Brain microvascular endothelial cell (primary cell): ENCODE measurements around the gene B4GALNT3.

Experiments
- DNase-seq: peaks from one replicate; pipeline ENCODE4 v3.0.0-alpha.2; 2020
- H3K27ac ChIP-seq: fragments of 250-450 bp; sonication (Bioruptor Pico); 2 replicates; pipeline ENCODE4 v1.5.1; 2020; ENCODE audit warnings: mild to moderate bottlenecking, moderate library complexity
- H3K27me3 ChIP-seq: fragments of 250-450 bp; sonication (Bioruptor Pico); replicated peaks from 2 replicates; pipeline ENCODE4 v1.5.1; 2020; ENCODE audit warnings: mild to moderate bottlenecking
- H3K36me3 ChIP-seq: fragments of 250-450 bp; sonication (Bioruptor Pico); replicated peaks from 2 replicates; pipeline ENCODE4 v1.5.1; 2020; ENCODE audit warnings: mild to moderate bottlenecking
- H3K4me3 ChIP-seq: 2 replicates; pipeline ENCODE4 v1.5.1; 2011; ENCODE audit warnings: low read depth, mild to moderate bottlenecking, control low read depth, low read length, moderate library complexity
- in situ Hi-C: cut with HindIII; loops from 2 replicates; pipeline ENCODE4 v1.10.0; 2017; ENCODE audit warnings: low sequenced_read_pairs, low pct_ligation_motif_present
- TF ChIP-seq, protein P1 (sequence below): IDR thresholded peaks from 2 replicates; pipeline ENCODE4 v1.5.1; 2011; ENCODE audit warnings: low read depth, mild to moderate bottlenecking, moderate library complexity, low read length, control low read depth, inconsistent platforms; ENCODE audit errors: missing control alignments

B4GALNT3 gene

DNA sequence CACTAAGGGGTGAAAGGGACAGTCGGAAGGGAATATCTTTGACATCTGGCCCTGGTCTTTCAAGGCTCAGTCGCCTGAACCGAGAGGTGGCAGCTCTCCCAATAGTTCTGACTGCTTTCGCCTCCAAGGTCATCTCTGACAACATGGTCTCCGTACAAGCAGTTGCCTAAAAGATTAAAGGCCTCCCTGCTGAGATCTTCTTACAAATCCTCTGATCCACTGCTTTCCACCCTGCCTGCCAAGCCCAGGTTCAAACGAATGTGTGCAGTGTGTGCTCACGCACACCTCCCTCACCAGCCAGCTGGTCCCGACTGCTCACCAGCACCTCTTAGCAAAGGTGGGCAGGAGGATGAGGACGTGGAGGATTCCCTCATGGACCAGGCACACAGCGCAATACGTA, 10.4 kb downstream of the B4GALNT3 start:
- Histone ChIP-seq H3K4me3 (no peak overlapping the region), H3K36me3 (no peaks in the 10 kb centered on the region), H3K27ac (no peak overlapping the region), H3K27me3 (peaks cover 2% of the 10 kb centered on the region)
- no peak for DNase-seq
- in situ Hi-C loops = no loop called here
- TF ChIP-seq, protein P1, sequence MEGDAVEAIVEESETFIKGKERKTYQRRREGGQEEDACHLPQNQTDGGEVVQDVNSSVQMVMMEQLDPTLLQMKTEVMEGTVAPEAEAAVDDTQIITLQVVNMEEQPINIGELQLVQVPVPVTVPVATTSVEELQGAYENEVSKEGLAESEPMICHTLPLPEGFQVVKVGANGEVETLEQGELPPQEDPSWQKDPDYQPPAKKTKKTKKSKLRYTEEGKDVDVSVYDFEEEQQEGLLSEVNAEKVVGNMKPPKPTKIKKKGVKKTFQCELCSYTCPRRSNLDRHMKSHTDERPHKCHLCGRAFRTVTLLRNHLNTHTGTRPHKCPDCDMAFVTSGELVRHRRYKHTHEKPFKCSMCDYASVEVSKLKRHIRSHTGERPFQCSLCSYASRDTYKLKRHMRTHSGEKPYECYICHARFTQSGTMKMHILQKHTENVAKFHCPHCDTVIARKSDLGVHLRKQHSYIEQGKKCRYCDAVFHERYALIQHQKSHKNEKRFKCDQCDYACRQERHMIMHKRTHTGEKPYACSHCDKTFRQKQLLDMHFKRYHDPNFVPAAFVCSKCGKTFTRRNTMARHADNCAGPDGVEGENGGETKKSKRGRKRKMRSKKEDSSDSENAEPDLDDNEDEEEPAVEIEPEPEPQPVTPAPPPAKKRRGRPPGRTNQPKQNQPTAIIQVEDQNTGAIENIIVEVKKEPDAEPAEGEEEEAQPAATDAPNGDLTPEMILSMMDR = no peak

DNA sequence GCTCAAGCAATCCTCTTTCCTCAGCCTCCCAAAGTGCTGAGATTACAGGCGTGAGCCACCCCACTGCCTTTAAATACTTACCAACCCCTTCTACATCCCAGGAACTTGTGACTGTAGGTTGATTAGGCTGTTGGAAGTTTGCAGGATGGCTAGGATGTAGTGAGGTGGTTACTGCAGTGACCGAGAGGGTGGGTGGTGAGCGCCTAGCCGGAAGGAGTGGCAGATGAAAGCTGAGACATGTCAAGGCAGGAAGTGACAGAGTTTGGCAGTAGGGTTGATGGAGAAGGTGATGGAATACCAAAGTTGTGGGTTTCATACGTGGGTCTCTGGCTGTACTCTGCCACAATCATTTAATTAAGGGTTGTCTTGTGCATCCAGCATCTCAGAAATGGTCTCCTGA, 13.5 kb downstream of the B4GALNT3 start:
- TF ChIP-seq, protein P1 = no peak
- Histone ChIP-seq H3K4me3 (no peak overlapping the region), H3K27me3 (peaks cover 7% of the 10 kb centered on the region), H3K27ac (no peak overlapping the region), H3K36me3 (no peaks in the 10 kb centered on the region)
- in situ Hi-C loops = no loop called here
- DNase-seq = no peak

DNA sequence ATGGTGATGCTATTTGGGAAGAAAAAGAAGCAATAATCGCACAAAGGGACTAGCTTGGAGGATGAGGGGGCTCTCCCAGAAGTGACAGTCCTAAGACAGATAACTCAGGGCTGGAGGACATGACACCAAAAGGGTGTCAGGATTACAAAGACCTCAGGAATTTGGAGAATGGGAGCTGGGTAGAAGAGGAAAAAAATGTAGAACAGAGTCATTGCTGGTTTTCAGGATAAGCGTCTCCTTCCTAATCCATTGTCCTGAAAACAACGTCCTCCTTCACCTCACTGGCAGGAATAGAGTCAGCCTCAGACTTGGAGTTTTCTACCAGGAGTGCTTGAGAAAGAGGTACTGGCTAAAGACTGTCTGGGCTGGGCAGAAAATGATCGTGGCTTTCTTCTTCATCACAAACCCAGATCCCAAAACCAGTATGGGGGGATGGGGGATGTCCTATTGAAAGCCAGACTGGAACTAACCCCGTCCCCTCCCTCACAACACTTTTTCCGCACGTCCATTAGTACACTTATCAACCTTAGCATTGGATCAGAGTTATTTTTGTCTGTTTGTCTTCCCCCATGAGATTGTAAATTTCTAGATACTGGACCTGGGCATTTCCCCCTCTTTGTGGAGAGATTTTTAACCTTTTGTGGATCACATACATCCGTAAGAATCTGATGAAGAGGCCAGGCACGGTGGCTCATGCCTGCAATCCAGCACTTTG, 14.3 kb downstream of the B4GALNT3 start:
- in situ Hi-C loops = no loop called here
- H3K27ac ChIP-seq = no peak overlapping the region
- no peaks in the 10 kb centered on the region for H3K36me3 ChIP-seq
- no peak for DNase-seq
- H3K27me3 ChIP-seq = peaks cover 12% of the 10 kb centered on the region
- H3K4me3 ChIP-seq = no peak overlapping the region
- TF ChIP-seq, protein P1 = no peak

DNA sequence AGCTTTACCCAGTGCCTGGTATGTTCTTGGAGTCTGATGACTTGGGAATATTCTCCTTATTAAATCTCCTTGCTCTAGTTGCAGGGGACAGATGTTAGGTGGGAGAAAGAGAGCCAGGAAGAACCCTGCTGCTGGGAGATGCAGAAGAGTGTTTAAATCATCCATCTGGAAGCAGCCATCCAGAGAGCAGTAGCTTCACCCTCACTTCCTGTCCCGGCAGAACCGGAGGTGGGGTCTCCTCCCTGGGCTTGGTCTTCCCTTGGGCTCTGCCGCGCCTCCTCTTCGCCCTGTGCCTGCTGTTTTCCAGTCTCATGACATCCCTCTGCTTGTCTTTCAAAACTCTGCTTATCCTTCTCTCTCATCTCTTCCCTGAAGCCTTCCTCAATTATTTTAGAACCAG, 15.5 kb downstream of the B4GALNT3 start:
- DNase-seq = no peak
- TF ChIP-seq, protein P1 = no peak
- Histone ChIP-seq H3K27ac (no peak overlapping the region), H3K27me3 (peaks cover 11% of the 10 kb centered on the region), H3K4me3 (no peak overlapping the region), H3K36me3 (no peaks in the 10 kb centered on the region)
- in situ Hi-C loops = no loop called here

DNA sequence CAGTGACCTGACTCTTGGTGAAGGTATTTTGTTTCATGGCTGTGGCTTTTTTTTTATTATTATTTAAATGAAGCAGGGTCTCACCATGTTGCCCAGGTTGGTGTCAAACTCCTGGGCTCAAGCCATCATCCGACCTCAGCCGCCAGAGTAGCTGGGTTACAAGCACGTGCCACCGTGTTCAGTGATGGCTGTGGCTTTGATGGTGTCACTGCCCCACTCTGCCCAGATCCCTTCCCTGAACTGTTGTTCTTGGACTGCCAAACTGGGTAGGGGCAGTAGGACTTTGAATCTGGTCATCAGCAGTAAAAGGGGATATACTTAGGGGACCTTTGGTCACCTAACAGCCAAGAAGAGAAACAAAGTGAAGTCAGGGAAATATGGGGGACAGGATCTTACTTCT, 19.4 kb downstream of the B4GALNT3 start:
- H3K4me3 ChIP-seq = no peak overlapping the region
- H3K27me3 ChIP-seq = peaks cover 26% of the 10 kb centered on the region
- no peak for DNase-seq
- H3K36me3 ChIP-seq = no peaks in the 10 kb centered on the region
- H3K27ac ChIP-seq = no peak overlapping the region
- in situ Hi-C loops = no loop called here
- TF ChIP-seq, protein P1 = no peak
